Mesenchymal stem cell (in vitro differentiated cells and primary cell): ENCODE results near the gene CORO2B.
"Not testable (repeated sequence)": the region's sequence is repeated elsewhere in the genome, so short reads cannot be mapped to it uniquely, and the experiment has no call there.

Experiments used
- DNase-seq: peaks from one replicate; pipeline ENCODE4 v3.0.0-alpha.2; 2013
- H2AFZ ChIP-seq: one replicate; pipeline ENCODE4 v1.6.1; 2013; ENCODE audit warnings: low read depth, mild to moderate bottlenecking, control low read depth, inconsistent platforms, low read length, moderate library complexity
- H2AK5ac ChIP-seq: 2 replicates; pipeline ENCODE4 v1.6.1; 2013; ENCODE audit warnings: low read length, moderate library complexity, mild to moderate bottlenecking, inconsistent platforms; ENCODE audit not compliant: severe bottlenecking
- H2BK120ac ChIP-seq: one replicate; pipeline ENCODE4 v1.6.1; 2013; ENCODE audit warnings: low read depth, mild to moderate bottlenecking, inconsistent platforms, low read length, moderate library complexity
- H2BK12ac ChIP-seq, 2 experiments: one replicate each; pipeline ENCODE4 v1.6.1; 2013; ENCODE audit warnings: inconsistent platforms in 2 of 2, low read length in 2 of 2, mild to moderate bottlenecking in 2 of 2, moderate library complexity in 2 of 2, control low read depth in 1 of 2
- H2BK15ac ChIP-seq: one replicate; pipeline ENCODE4 v1.6.1; 2013; ENCODE audit warnings: mild to moderate bottlenecking, low read depth, inconsistent platforms; ENCODE audit not compliant: poor library complexity, severe bottlenecking
- H2BK5ac ChIP-seq: 2 replicates; pipeline ENCODE4 v1.6.1; 2013; ENCODE audit warnings: low read depth, mild to moderate bottlenecking, low read length, control low read depth, inconsistent platforms; ENCODE audit not compliant: poor library complexity, severe bottlenecking
- H3K14ac ChIP-seq, 2 experiments: one replicate each; pipeline ENCODE4 v1.6.1; 2013; ENCODE audit warnings: inconsistent platforms in 2 of 2, low read length in 2 of 2, control low read depth in 1 of 2, mild to moderate bottlenecking in 1 of 2, moderate library complexity in 1 of 2
- H3K18ac ChIP-seq, 2 experiments: one replicate each; pipeline ENCODE4 v1.6.1; 2013; ENCODE audit warnings: inconsistent platforms in 2 of 2, low read length in 2 of 2, control low read depth in 1 of 2, low read depth in 1 of 2, mild to moderate bottlenecking in 1 of 2
- H3K23ac ChIP-seq, 2 experiments: one replicate each; pipeline ENCODE4 v1.6.1; 2013; ENCODE audit warnings: inconsistent platforms in 2 of 2, low read length in 2 of 2, mild to moderate bottlenecking in 2 of 2, moderate library complexity in 2 of 2, control low read depth in 1 of 2
- H3K27ac ChIP-seq: 2 replicates; pipeline ENCODE4 v1.5.1; 2013; ENCODE audit warnings: mild to moderate bottlenecking, moderate library complexity, low read length, control low read depth, inconsistent platforms; ENCODE audit not compliant: poor library complexity, severe bottlenecking
- H3K27me3 ChIP-seq, 2 experiments: 2 replicates each; pipeline versions ENCODE4 v1.6.1 to v1.7.0; 2013; ENCODE audit warnings: low read length in 2 of 2, mild to moderate bottlenecking in 2 of 2, moderate library complexity in 2 of 2, control low read depth in 1 of 2, inconsistent platforms in 1 of 2; ENCODE audit not compliant: control insufficient read depth in 1 of 2, insufficient read depth in 1 of 2
- H3K36me3 ChIP-seq, 2 experiments: 2 replicates each; pipeline versions ENCODE4 v1.6.1 to v1.7.0; 2013; ENCODE audit warnings: low read length in 2 of 2, control low read depth in 1 of 2, inconsistent platforms in 1 of 2, low read depth in 1 of 2, mild to moderate bottlenecking in 1 of 2; ENCODE audit not compliant: insufficient read depth in 2 of 2, control insufficient read depth in 1 of 2
- H3K4ac ChIP-seq, 2 experiments: one replicate each; pipeline ENCODE4 v1.6.1; 2013; ENCODE audit warnings: inconsistent platforms in 2 of 2, low read length in 2 of 2, mild to moderate bottlenecking in 2 of 2, moderate library complexity in 2 of 2, control low read depth in 1 of 2, low read depth in 1 of 2
- H3K4me1 ChIP-seq: 2 replicates; pipeline ENCODE4 v1.6.1; 2013; ENCODE audit warnings: low read depth, low read length, control low read depth; ENCODE audit not compliant: control insufficient read depth, insufficient read depth
- H3K4me2 ChIP-seq: 2 replicates; pipeline ENCODE4 v1.6.1; 2013; ENCODE audit warnings: low read length, mild to moderate bottlenecking, inconsistent platforms; ENCODE audit not compliant: poor library complexity, severe bottlenecking
- H3K4me3 ChIP-seq, 2 experiments: 2 replicates each; pipeline versions ENCODE4 v1.5.1 to v1.7.0; 2013; ENCODE audit warnings: low read length in 2 of 2, mild to moderate bottlenecking in 2 of 2, control low read depth in 1 of 2, low read depth in 1 of 2; ENCODE audit not compliant: insufficient read depth in 1 of 2
- H3K79me1 ChIP-seq: replicated peaks from 2 replicates; pipeline ENCODE4 v1.6.1; 2013; ENCODE audit warnings: mild to moderate bottlenecking, control low read depth, low read length, inconsistent platforms; ENCODE audit not compliant: poor library complexity, severe bottlenecking
- H3K9ac ChIP-seq: 2 replicates; pipeline ENCODE4 v1.7.0; 2013; ENCODE audit warnings: mild to moderate bottlenecking, low read length, moderate library complexity
- H3K9me3 ChIP-seq: 2 replicates; pipeline ENCODE4 v1.7.0; 2013; ENCODE audit warnings: mild to moderate bottlenecking, low read length; ENCODE audit not compliant: control insufficient read depth
- H4K8ac ChIP-seq: one replicate; pipeline ENCODE4 v1.6.1; 2013; ENCODE audit warnings: inconsistent platforms, mild to moderate bottlenecking, low read length, moderate library complexity
- H4K91ac ChIP-seq: one replicate; pipeline ENCODE4 v1.6.1; 2013; ENCODE audit warnings: mild to moderate bottlenecking, low read length, inconsistent platforms
- WGBS: methylation state at CpG from one replicate; pipeline ENCODE4 v1.1.7; 2013; ENCODE audit warnings: mixed read lengths; 5-methylcytosine and 5-hydroxymethylcytosine counted together

The CORO2B gene

GRCh38 chr15:68751622-68752021 lies 172.8 kb downstream of the CORO2B start:
- Histone ChIP-seq H2AK5ac (no peak overlapping the region), H3K23ac (no peak overlapping the region), H3K27ac (no peak overlapping the region), H3K14ac (no peak overlapping the region), H3K27me3 (peaks cover 6 to 24% of the 10 kb centered on the region in 2 experiments), H3K9me3 (no peaks in the 10 kb centered on the region), H2BK12ac (no peak overlapping the region), H3K9ac (no peak overlapping the region), H3K4me3 (no peak overlapping the region), H2BK15ac (no peak overlapping the region), H3K4ac (no peak overlapping the region), H2BK5ac (no peak overlapping the region), H2BK120ac (no peak overlapping the region), H4K91ac (no peak overlapping the region), H3K18ac (no peak overlapping the region), H3K36me3 (no peaks in the 10 kb centered on the region), H3K4me2 (no peak overlapping the region), H3K4me1 (no peaks in the 10 kb centered on the region), H2AFZ (no peak overlapping the region), H4K8ac (no peak overlapping the region), H3K79me1 (no peaks in the 10 kb centered on the region)
- DNase-seq: no peak

- Histone ChIP-seq H2BK15ac (no peak overlapping the region), H3K4me1 (no peaks in the 10 kb centered on the region), H3K27ac (no peak overlapping the region), H2BK5ac (no peak overlapping the region), H3K9me3 (no peaks in the 10 kb centered on the region), H2AFZ (no peak overlapping the region), H4K91ac (no peak overlapping the region), H3K4me2 (no peak overlapping the region), H3K4me3 (no peak overlapping the region), H2BK120ac (no peak overlapping the region), H3K14ac (no peak overlapping the region), H2BK12ac (no peak overlapping the region), H4K8ac (no peak overlapping the region), H2AK5ac (no peak overlapping the region), H3K36me3 (no peaks in the 10 kb centered on the region), H3K23ac (no peak overlapping the region), H3K9ac (no peak overlapping the region), H3K4ac (no peak overlapping the region), H3K79me1 (no peaks in the 10 kb centered on the region), H3K18ac (no peak overlapping the region), H3K27me3 (peaks cover 6 to 21% of the 10 kb centered on the region in 2 experiments)
- DNase-seq: no peak
- WGBS: 88% methylated on average over 1 of the region's 2 CpGs
These were observed 176.9 kb downstream of the CORO2B start for GRCh38 chr15:68755731-68756130.

GRCh38 chr15:68759982-68760579 lies 181.3 kb downstream of the CORO2B start:
- DNase-seq, H3K4me1 ChIP-seq, H4K8ac ChIP-seq, H2BK12ac ChIP-seq, H2AFZ ChIP-seq, H4K91ac ChIP-seq, H3K36me3 ChIP-seq, H3K18ac ChIP-seq, H3K14ac ChIP-seq, H3K4me3 ChIP-seq, H2BK15ac ChIP-seq, H2BK5ac ChIP-seq, H3K9me3 ChIP-seq, H3K9ac ChIP-seq, H3K27ac ChIP-seq, H3K23ac ChIP-seq, H3K4me2 ChIP-seq, H2BK120ac ChIP-seq, H3K79me1 ChIP-seq, H3K4ac ChIP-seq, H2AK5ac ChIP-seq: not testable (repeated sequence)
- H3K27me3 ChIP-seq: peaks cover 6 to 15% of the 10 kb centered on the region in 2 experiments
- 93% methylated on average over 1 of the region's 1 CpG for WGBS

GRCh38 chr15:68763063-68763462 lies 184.3 kb downstream of the CORO2B start:
- no peak overlapping the region for H3K23ac ChIP-seq
- 69% methylated on average over 4 of the region's 4 CpGs for WGBS

More at GRCh38 chr15:68763063-68763462, 184.3 kb downstream of the CORO2B start:
- Histone ChIP-seq H2BK120ac (no peak overlapping the region), H3K79me1 (no peaks in the 10 kb centered on the region), H3K18ac (no peak overlapping the region), H3K4ac (no peak overlapping the region), H3K9me3 (no peaks in the 10 kb centered on the region), H3K27me3 (peaks cover 0 to 6% of the 10 kb centered on the region in 2 experiments), H2BK5ac (no peak overlapping the region), H2BK12ac (no peak overlapping the region), H3K36me3 (no peaks in the 10 kb centered on the region), H3K9ac (no peak overlapping the region), H3K4me2 (no peak overlapping the region), H4K91ac (no peak overlapping the region), H4K8ac (no peak overlapping the region), H2BK15ac (no peak overlapping the region), H3K27ac (no peak overlapping the region), H3K4me1 (no peaks in the 10 kb centered on the region), H2AK5ac (no peak overlapping the region), H3K4me3 (no peak overlapping the region), H3K14ac (no peak overlapping the region), H2AFZ (no peak overlapping the region)
- DNase-seq: no peak
